ENCODE data around the gene XRCC5.
"Not testable (repeated sequence)": the region's sequence is repeated elsewhere in the genome, so short reads cannot be mapped to it uniquely, and the experiment has no call there.

XRCC5 gene

GRCh38 chr2:216108967-216109921 lies at the start of gene XRCC5:
TSS of gene XRCC5 (plus strand) at chr2:216109348. CDS start at chr2:216109437, 89 bp downstream.
- DNase-seq (ENCODE audit: low spot score) = peak; percentile 98

DNA sequence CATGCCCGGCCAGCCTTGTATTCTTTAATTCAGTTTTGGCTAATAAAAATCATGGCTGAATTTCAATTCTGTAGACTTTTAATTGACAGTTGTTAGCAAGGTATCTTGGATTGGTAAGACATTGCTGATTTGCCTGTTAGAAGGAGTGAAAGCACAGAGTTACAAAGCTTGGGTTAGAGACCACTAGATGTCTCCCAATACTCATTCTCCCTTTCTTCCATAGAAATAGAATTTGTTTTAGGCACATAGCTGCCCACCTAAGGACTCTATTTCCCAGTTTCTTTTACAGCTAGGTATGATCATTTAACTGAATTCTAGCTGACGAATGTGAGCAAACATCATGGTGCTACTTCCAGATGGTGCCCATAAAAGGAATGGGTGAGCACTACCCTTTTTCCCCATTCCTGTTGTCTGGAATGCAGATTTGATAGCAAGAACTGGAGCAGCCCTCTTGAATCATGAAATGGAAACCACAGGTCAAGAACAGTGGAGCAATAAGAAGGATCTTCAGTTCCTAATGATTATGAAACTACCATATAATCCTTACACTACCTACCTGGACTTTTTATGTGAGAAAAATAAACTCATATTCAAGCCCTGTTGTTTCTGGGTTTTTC lies 45.0 kb upstream of the XRCC5 start:
- no peak for DNase-seq (ENCODE audit: low spot score)

GRCh38 chr2:216064665-216065064 lies 44.5 kb upstream of the XRCC5 start:
- no peak for DNase-seq (ENCODE audit: low spot score)

GRCh38 chr2:216066230-216066629 lies 42.9 kb upstream of the XRCC5 start:
- DNase-seq (ENCODE audit: low spot score) = no peak

DNA sequence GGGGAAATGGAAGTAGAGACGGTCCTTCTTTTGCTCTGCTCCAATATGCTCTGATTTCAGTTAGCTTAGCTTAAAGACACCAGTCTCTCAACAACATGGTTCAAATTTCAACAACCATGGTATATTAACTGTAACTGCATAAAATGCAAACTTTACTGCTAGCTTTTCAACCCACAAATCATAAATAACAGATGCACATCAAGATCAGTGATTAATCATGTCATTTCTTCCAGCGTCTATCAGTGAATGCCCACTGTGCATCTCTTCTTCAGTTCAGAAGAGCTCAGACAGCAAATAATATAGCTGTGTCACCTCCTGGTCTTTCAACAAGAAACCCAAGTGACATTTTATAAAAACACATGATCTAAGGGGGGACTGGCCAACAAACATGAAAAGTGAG lies 40.1 kb upstream of the XRCC5 start:
- DNase-seq (ENCODE audit: low spot score) = no peak

DNA sequence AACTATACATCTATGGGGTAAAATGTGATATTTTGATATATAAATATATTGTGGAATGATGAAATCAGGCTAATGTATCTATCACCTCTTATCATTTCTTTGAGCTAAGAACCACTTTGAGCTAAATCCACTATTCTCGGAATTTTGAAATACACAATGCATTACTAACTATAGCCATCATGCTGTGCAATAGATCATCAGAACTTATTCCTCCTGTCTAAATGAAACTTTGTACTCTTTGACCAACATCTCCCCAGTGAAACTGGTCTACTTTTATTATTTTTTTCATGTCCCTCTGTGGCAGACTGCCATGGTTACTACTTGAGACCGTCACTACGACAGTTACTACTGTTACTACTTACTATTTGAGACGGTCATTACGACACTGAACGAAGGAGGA lies 39.0 kb upstream of the XRCC5 start:
- no peak for DNase-seq (ENCODE audit: low spot score)

GRCh38 chr2:216071111-216071851 lies 37.9 kb upstream of the XRCC5 start:
- DNase-seq (ENCODE audit: low spot score) = no peak

- no peak for DNase-seq (ENCODE audit: low spot score)
Measured at GRCh38 chr2:216072473-216072872, 36.7 kb upstream of the XRCC5 start.

DNA sequence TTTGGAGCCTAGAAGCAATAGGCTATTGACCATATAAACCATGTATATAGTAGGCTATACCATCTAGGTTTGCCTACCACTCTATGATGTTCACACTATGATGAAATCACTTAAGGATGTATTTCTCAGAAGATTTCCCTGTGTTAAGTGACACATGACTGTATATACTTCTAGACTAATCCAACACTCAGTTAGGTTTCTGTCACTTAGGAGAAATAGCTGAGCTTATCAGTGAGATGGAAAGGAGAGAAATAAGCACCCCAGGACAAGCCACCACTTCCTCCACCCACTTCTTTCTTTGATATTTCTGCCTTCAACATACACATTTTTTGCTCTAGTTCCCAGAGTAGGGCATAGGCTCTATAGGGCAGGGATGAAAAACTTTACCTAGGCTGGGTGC lies 35.4 kb upstream of the XRCC5 start:
- DNase-seq (ENCODE audit: low spot score) = no peak

- no peak for DNase-seq (ENCODE audit: low spot score)
Measured at GRCh38 chr2:216074380-216074779, 34.8 kb upstream of the XRCC5 start.

- DNase-seq (ENCODE audit: low spot score) = no peak
Measured at GRCh38 chr2:216074794-216075193, 34.4 kb upstream of the XRCC5 start.

DNA sequence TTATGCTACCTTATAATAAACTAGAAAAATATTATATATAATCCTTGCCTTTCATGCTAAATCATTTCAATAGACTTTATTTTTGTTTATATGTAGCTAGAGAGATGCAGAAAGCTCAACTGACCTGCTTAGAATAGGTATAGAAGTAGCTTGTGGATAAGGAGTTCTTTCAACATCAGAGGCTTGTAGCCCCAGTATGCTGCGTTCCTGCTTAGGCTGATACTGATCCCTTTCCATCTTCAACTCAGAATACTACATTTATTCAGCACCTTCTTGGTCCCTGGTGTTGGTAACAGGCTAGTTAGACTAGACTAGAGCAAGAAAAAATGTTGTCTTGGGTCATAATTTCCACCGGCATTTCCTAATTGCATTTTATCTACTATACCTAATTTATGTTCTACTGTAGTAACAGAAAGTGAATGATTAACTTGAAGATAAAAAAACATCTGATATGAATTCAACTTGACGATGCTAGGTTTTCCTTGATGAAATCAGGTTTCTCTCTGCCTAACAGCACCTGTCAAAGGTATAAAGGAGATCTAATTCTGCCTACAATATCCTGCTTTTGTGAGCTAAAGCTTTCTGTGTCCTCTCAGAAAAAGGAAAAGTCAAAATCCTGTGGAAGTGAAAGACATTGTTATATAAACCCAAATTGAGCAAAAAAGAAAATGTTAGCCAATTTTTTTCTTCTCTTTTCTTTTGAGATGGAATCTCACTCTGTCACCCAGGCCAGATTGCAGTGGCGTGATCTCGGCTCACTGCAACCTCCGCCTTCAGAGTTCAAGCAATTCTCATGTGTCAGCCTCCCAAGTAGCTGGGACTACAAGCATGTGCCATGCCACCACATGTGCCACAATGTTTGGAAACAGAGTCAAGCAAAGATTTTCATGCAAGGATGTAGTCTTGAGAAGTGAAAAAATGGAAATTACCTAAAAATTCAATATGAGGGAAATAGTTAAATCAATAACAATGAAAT lies 33.4 kb upstream of the XRCC5 start:
- DNase-seq (ENCODE audit: low spot score) = no peak

GRCh38 chr2:216078776-216079175 lies 30.4 kb upstream of the XRCC5 start:
- DNase-seq (ENCODE audit: low spot score) = no peak

DNA sequence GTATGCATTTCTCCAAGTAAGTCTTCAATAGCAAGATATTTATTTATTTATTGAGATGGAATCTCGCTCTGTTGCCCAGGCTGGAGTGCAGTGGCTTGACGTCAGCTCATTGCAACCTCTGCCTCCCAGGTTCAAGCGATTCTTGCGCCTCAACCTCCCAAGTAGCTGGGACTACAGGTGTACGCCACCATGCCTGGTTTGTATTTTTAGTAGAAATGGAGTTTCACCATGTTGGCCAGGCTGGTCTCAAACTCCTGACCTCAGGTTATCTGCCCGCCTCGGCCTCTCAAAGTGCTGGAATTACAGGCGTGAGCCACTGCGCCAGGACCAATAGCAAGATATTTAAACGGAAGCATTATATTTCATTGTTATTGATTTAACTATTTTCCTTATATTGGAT lies 29.1 kb upstream of the XRCC5 start:
- not testable (repeated sequence) for DNase-seq (ENCODE audit: low spot score)

DNA sequence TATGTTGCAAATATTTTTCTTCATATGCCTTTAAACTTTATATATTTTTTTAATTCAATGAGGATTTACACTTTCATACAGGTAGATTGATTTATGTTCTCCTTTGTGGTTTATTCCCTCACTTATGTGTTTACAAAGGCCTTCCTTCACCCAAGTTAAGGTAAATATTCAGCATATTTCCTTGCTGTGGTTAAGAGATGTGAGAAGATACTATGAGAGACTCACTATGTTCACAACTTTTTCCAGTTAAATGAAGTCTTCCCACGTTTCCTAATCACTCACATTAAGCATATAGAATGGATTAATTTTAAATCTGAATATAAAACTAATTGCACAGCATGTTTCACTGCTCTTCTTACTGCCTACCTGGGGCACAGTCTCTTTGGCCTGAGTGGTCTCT lies 28.1 kb upstream of the XRCC5 start:
- no peak for DNase-seq (ENCODE audit: low spot score)

GRCh38 chr2:216081487-216082116 lies 27.5 kb upstream of the XRCC5 start, which contains the start of the genes PECR and TMEM169:
TSS of gene PECR (minus strand) at chr2:216081809. CDS start at chr2:216081741, 68 bp downstream.
TSS of gene TMEM169 (plus strand) at chr2:216081919. CDS start at chr2:216095964, 14,045 bp downstream.
- DNase-seq (ENCODE audit: low spot score) = peak; percentile 80

DNA sequence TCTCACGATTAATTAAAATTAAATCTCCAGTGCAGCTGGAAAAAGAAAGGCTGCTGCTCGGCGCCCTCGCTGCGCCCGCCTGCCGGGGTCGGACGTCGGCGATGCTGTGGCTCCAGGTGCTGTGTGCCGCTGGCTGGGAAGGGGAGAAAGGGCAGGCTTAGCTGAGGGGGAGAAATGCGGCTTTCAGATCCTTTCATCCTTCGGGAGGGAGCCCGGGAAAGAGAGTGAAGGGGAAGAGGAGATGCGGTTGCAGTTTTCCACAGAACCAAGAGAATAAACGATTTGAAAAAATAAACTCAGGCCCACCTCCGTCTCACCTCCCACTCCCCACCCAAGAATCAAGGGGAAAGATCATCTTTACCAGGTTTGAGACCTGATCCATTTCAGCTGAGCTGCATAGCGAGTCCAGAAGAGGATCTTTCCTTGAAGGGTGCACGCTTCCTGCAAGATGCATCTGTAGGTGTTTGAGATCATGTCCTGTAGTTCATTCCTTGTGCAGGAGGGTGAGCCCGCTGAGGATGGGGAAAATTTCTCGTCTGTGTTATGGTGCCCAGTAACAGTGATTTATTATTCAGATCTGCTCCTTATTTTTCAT lies 26.9 kb upstream of the XRCC5 start:
- no peak for DNase-seq (ENCODE audit: low spot score)

GRCh38 chr2:216082805-216083204 lies 26.3 kb upstream of the XRCC5 start:
- DNase-seq (ENCODE audit: low spot score) = no peak

GRCh38 chr2:216083464-216084281 lies 25.5 kb upstream of the XRCC5 start:
- no peak for DNase-seq (ENCODE audit: low spot score)
